HG03432 (cell line): ENCODE results near the gene BRCA2.

ENCODE experiments used
- ATAC-seq: cut with Tn5 transposase; IDR thresholded peaks from one replicate; pipeline ENCODE4 v1.9.1; 2021; ENCODE audit warnings: mild to moderate bottlenecking, moderate library complexity; ENCODE audit not compliant: unreplicated experiment

BRCA2 gene

DNA sequence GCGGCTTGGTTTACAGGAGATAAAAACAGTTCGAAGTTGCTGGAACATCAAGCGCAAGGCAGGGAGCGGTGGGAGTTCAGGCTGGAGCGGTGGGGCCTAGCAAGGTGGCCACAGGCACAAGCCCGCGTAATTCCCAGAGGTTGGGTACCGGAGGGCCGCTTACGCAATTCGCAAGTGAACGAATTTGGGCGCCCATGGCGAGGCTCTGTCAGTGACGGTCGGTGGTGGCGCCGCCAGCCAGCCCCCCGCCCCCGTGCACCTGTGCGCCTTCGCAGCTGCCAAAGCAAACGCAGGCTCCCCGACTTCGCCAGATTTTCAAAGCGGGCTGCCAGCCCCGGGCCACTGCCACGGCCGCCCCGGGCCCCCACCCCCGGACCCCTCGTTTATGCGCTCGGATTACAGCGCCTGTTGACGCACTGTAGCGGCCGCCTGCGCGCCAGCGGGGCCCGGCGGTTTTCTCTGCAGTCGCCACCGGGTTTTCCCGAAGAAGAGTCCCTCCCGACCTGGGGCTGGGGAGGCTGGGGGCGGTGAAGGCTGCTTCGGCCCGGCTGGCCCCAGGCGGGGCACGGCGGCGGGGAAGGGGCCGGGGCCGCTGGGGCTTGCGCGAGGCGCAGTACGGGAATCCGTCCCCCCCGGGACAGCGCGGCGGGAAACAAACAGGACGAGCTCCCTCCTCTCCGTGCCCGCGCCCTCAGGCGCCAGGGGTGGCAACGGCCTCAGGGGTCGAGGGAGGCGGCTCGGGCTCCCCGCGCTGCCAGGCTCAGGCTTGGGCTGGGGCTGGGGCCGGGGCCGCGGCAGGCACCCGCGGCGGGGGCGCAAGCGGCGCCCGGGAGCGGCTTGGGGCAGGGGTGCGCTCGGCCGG lies 111.9 kb downstream of the BRCA2 start:
- peak; percentile 20 for ATAC-seq

DNA sequence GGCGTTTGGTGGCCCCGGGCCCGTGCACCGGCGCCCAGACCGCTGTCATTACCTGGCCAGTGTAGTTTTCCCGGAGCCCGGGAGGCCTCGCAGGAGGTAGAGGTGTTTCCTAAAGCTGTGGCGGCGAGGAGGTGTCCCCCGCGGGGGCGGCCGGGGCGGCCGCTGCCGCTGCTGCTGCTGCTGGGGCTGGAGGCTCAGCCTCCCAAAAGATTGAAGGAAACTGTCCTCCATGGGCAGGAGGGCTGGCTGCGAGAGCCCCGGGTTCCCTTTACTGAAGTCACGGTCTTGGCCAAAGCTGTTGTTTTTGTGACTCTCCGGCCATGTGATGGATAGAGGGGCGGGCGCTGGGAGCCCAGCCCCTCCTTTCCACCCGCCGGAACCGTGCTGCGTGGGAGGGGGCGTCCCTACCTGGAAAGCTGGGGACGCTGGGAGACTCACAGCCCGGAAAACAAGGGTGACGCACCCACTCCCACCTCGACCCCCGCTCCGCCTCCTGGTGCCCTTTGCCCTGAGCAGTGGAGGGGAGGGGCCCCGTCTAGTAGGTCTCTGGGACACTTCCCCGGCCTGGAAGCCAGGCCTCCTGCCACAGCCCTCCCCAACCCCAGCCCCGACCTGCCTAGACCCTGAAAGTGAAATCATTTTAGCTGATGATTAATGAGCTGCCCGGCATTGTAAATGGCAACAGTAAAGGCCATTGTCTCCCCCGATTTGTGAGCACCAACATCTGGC lies 112.7 kb downstream of the BRCA2 start, which contains the start of gene N4BP2L1:
Gene N4BP2L1 (minus strand): TSS at position 279 of the 729 bp plus-strand sequence. CDS start 48 bp downstream, at position 231.
- peak; percentile 77 for ATAC-seq

DNA sequence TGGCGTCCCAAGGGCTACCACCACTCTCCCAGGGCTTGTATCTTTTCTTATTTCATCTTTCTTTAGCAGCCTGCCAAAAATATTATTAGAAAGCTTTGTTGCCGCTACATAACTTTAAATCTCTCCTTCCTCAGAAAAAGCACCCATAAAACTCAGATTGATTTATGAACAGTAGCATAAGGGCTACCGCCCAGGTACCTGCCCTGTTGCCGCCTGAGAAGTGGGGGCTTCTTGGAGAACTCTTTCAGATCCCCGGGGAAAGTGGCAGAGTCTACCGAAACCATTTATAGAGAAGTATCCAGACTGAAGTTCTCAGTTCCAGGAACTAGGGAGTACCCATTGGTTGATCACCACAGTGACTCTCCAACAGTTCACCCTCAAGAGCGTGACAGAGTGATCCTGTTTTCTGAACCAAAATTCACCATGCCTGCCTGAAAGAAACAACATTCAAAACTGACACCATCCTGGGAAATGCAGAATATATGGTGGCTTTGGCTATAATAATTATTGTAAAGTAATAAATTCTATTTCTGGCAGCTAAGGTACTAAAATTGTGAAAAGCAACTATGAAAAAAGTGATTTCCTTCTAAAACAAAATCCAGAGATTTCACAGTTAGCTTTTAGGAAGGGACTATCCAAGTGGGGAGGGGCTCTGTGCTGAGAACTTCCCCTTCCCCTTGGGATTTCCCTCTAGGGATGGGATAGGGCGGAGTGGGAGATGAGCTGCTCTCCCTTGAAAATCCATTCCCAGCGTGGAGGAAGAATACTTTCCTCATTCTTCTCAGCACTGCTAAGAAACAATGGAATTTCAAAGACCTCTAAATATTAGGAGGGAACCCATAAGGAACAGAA lies 113.5 kb downstream of the BRCA2 start:
- no peak for ATAC-seq

DNA sequence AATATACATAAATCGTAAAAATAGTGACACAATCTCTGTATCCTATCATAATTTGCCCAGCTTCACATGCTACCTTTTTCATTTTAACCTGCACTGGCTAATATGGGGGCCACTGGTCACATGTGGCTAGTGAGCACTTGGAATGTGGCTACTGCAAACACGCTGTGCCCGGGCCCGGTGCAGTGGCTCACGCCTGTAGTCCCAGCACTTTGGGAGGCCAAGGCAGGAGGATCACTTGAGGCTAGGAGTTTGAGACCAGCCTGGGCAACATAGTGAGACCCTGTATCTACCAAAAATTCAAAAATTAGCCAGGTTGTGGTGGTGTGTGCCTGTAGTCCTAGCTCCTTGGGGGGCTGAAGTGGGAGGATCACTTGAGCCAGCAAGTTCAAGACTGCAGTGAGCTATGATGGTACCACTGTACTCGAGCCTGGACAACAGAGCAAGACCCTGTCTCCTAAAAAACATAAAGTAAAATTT lies 114.2 kb downstream of the BRCA2 start:
- no peak for ATAC-seq

DNA sequence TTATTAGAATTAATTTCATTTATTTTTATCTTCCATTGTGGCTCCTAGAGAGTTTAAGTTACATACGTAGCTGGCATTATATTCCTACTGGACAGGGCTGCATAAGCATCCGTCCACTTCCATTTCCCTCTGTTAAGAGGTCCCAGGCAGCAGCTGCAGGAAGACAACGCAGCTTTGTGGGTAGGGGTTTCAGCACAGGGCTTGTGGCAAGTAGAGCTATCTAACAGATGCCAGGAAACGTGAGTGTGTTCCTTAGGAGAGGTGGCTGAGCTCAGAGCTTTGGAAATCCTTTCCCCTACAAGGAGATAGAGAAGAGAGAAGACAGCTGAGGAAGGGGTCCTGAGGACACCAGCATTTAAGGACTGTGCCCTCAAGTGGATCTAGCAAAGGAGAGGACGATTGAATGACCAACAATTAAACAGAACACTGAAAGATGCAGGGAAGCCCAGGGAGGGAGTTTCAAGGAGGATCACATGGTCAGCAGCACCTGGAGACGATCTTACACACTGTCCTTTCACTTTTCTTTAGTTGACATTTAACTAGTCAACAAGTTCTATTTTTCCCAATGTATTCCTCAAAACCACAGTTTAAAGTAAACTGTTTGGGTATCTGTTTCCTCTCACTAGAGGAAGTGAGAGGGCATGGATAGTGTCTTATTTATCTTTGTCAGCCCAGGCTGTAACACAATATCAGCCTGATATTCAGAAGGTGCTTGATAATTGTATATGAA lies 114.9 kb downstream of the BRCA2 start:
- no peak for ATAC-seq

DNA sequence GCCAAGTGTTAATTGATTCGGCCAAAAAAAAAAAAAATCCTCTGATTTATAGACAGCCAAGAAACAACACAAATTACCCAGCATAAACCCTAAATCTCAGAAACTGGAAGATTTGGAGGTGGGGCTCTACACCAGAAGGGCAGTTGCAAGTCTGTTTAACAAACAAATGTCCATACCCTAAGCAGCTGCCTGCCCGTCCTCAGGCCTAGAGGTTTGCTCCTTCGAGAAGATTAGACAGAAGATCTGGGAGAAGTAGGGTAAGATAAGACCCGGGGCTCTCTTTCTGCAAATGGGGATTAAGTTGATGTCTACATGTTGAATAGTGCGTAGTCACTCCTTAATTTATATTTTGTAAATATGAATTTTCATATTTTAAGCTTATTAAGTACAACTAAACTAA lies 116.1 kb downstream of the BRCA2 start:
- ATAC-seq, result no peak

DNA sequence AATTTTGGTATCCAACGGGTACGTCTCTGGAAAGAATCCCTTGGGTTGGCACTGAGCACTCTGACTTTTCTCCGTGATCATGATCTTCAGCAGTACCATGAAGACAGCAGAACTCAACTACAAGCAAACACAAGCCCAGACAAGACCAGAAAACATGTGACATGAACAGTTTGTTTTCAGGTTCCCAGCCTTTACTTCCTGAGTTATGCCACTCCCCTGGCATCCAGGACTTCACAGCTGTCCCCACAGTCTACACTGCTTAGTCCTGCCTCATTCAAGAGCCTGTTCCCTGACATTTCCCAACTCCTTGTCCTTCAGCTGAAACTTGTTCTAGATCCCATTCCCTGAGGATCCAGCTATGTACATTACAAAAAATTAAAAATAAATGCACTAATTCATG lies 117.5 kb downstream of the BRCA2 start:
- no peak for ATAC-seq

DNA sequence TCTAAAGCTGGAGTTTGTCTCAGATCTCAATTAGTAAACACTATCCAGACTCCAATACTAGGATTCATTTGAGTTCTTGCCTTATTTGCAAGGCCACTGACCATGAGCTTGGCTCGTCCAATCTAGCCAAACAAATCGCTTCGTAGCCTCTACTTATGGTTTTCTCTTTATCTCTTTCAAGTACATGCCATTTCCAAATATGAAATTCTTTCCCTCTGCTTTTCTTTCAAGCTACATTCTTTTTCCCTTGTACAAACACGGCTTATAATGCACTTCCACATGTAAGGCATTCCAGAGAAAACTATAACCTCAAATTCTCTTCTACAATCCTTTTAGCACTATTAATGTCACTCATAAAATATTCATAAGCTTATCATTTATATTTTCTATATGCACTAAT lies 123.6 kb downstream of the BRCA2 start:
- no peak for ATAC-seq

DNA sequence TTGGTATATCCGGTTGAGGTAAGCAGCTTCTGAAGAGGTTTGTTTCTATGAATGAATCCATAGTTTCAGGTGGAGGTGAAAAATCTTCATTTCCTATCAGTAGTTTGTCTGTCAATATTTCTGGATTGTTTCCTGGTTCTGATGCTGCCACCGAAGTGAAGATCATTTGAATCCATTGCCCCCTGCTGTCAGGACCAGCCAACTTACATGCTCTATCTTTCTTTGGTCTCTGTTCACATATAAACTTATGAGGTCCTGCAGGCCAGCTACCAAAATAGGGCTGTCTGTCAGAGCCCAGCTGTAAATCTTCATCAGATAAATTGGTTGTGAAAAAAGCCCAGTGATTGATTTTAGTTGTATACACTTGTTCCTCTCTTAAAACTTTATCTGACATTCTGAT lies 127.8 kb downstream of the BRCA2 start:
- peak; percentile 78 for ATAC-seq

DNA sequence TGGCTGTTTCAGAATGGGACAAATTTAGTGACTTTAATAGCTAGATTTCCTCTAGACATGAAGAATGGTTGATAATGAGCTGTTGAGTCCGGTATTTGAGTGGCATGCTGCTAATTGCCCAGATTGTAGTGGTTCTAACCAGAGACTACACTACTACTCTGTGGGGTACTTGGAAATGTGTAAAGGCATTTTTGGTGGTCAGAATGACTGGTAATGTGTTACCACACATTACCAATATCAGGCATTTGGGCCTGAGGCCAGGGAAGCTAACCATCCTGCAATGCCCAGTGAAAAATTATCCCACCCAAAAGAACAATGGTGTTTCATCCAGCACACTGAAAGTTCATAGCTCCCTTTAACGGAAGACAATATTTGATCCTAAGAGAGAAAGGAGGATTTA lies 130.2 kb downstream of the BRCA2 start:
- no peak for ATAC-seq

DNA sequence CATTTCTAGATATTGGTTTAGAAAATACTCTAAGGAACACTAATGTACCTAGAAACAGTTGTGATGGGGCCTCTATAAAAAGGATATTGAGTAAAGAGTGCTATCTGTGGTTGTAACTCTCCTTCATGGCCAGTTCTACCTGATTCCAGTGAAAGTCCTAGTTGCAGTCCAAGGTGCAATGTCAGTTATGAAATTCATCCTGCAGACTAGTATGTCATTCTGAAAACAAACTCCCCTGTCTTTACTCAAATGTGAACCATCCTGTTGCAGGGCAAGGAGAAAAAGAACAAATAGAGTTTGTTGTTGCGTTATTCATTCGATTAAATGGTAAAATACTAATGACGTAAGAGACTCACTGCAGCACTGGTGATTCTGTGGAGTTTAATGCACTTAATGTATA lies 130.9 kb downstream of the BRCA2 start:
- no peak for ATAC-seq

DNA sequence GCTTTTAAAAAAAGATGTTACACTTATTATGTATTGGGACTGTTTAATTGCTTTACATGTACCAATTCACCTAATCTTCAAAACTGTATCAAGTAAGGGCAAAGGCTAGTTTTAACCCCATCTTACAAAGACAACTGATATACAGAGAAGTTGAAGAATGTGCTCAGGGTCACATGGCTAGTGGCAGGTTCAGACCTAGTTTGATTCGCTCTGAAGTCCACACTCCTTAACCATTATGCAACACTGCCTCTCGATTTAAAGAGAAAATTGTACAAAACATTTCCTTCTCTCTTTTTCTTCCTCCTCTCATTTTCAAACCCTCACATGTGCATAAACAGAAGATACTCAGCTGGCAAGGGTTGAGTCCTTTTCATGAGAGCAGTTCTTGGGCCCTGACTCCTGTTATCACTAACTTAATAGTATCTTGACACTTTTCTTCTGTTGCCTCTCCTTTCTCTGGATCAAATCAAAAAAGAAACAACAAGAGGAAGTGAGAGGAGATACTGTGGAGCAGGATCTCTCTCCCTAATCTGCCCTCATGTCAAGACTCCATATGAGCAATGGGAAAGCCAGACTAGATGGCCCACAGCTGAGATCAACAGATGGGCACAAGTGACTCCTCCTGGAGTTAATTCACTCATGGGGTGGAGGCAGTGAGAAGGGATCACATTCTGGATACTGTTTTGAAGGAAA lies 131.6 kb downstream of the BRCA2 start:
- ATAC-seq, result no peak

DNA sequence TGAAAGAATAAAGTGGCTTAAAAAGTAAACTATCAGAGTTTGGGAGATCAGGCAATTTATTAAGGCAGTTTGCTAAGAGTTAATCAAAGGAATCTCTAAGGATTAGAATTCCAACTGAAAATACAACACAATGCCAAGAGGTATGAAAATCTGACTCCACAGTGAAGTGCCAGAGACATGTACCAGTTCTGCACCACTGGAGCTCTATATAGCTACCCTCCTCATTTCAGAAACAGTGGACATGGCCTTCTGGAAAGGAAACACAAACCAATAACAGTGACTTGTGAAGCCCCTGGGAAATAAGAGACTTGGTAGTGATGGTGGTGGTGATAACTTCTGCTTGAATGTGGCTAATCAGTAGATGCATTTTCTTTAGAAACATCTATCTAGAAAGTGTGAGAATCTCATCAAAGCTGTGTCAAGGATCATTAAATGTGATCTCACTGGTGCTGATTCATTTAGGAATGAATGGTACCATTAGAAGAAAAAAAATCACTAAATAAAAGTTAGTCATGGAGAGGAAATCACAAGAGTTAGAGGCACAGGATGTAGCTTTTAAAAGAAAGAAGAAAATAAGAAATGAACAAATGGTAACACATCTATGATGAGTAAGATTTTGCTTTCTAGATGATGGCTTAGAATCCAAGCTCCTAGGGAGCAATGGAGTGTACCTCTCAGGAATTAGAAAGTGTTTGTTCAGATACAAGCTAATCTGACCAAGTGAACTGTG lies 132.8 kb downstream of the BRCA2 start:
- ATAC-seq, result no peak

DNA sequence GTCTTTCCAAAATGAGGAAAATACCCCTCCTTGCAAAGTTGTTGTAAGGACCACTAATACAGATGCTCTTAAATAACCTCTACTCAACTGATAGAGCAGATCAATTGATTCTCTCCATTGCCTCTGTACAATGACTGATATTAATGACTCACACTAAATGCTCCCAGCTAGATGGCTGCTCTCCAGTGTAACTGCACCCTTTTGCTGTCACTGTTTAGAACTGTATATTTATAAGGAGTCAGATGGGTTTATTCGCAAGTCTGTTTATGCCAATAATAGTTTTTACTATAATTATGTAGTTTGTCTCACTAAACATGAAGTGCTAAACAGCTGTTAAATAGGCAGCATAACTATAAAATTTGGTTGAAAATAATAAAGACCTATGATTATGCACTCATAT lies 133.7 kb downstream of the BRCA2 start:
- ATAC-seq, result no peak
